Heart left ventricle (tissue), 16 donors: ENCODE results near the gene GRB2. TPM values are rescaled to one million over a fixed set of nuclear protein-coding genes. Genes with fewer than 3 reads are reported as not detected.

Source experiments
- ATAC-seq, 4 donors: fragments of 200-7000 bp; cut with Tn5 transposase; one replicate each; pipeline ENCODE4 v1.9.1; 2020 to 2022; ENCODE audit warnings: moderate library complexity in 4 of 4, mild to moderate bottlenecking in 3 of 4, moderate number of reproducible peaks in 1 of 4
- DNase-seq, 5 donors: peaks; one replicate each; pipeline ENCODE4 v3.0.0-alpha.2; 2020
- H3K27ac ChIP-seq, 12 donors: fragments of 200-600 bp; sonication (generic) in 4 of 12; one replicate each; pipeline versions ENCODE4 v1.5.0 to v1.8.0; 2016 to 2022; ENCODE audit warnings: mild to moderate bottlenecking in 2 of 12
- H3K27me3 ChIP-seq, 9 donors: fragments of 200-600 bp; sonication (generic) in 2 of 9; one replicate each; pipeline versions ENCODE4 v1.5.1 to v1.8.0; 2016 to 2022; ENCODE audit warnings: mild to moderate bottlenecking in 3 of 9
- H3K36me3 ChIP-seq, 9 donors: fragments of 200-600 bp; sonication (generic) in 2 of 9; one replicate each; pipeline versions ENCODE4 v1.5.0 to v1.8.0; 2018 to 2022; ENCODE audit warnings: mild to moderate bottlenecking in 2 of 9
- H3K4me1 ChIP-seq, 12 donors: fragments of 200-600 bp; sonication (generic) in 4 of 12; one replicate each; pipeline versions ENCODE4 v1.5.0 to v1.8.0; 2016 to 2022; ENCODE audit warnings: mild to moderate bottlenecking in 3 of 12
- H3K4me3 ChIP-seq, 12 donors: fragments of 200-600 bp; sonication (generic) in 4 of 12; one replicate each; pipeline versions ENCODE4 v1.5.0 to v1.8.0; 2017 to 2022; ENCODE audit warnings: mild to moderate bottlenecking in 9 of 12, moderate library complexity in 4 of 12
- H3K9me3 ChIP-seq, 12 donors: fragments of 200-600 bp; sonication (generic) in 4 of 12; one replicate each; pipeline versions ENCODE4 v1.5.0 to v1.8.0; 2016 to 2022; ENCODE audit warnings: mild to moderate bottlenecking in 1 of 12
- POLR2A ChIP-seq, 2 donors: fragments of 450-650 bp; IDR thresholded peaks; one replicate each; pipeline ENCODE4 v1.6.1; 2017; ENCODE audit warnings: antibody characterized with exemption in 2 of 2, mild to moderate bottlenecking in 2 of 2, moderate library complexity in 2 of 2
- WGBS, 4 donors: extraction: QIAGEN DNeasy Blood & Tissue Kit in 2 of 4; methylation state at CpG; one replicate each; pipeline versions ENCODE4 v1.1.5 to v1.1.7; 2013 to 2018; 5-methylcytosine and 5-hydroxymethylcytosine counted together
- intact Hi-C, 10 donors: fragments of 100-400 bp; cut with DNase I; formaldehyde crosslinking; loops; one replicate each; pipeline versions ENCODE4 v1.11.1 to v1.14.2; 2022
- polyA plus RNA-seq, 2 donors: library from polyadenylated mRNA; stranded (reverse); fragments of 200-250 nt; gene quantifications; one replicate each; pipeline ENCODE4 v1.2.3, GENCODE V29; 2013
- total RNA-seq, 9 donors: library from RNA; depleted of rRNA in 2 of 9; stranded (reverse); fragments of >200 nt in 2 of 9; fragmentation: NEBNext Ultra II Directional in 3 of 9; extraction: Animal tissue kit (Norgen Biotek cat#: 25700) in 3 of 9; gene quantifications; one replicate each; pipeline versions ENCODE4 v1.1.0 to v1.2.4, GENCODE V29; 2016 to 2023
- TF ChIP-seq, protein P1 (sequence below), 12 donors: fragments of 200-600 bp; sonication (generic) in 4 of 12; IDR thresholded peaks; one replicate each; pipeline versions ENCODE4 v1.5.0 to v1.8.0; 2018 to 2022; ENCODE audit warnings: antibody characterized with exemption in 12 of 12, mild to moderate bottlenecking in 5 of 12
- donor health status: ischemic (EF 13 %, LVEDD 7.1; RV severe dilation, severe dysfunction).
- donor health status: healthy with polysubstance abuse.
- donor health status: DM: no; HTN: yes; CAD: no.
- donor health status: DM: no; HTN: no; CAD: no.
- donor health status: ischemic (EF 25% LVEDD 6.9; RV normal size, moderate dysfunction).
- donor health status: ischemic (EF 25% LVEDD 5.7; RV mildly dilated, moderate dysfunction).
- donor health status: healthy.
- donor health status: DM: yes; HTN: yes; CAD: no.
- donor health status: ischemic (EF 35%, LVEDD 5.7; RV mildly dilated, moderate dysfunction).
- donor health status: nonischemic (EF 11% LVEDD 7.7; RV severe dilation, severe dysfunction).
- donor health status: DM: yes; HTN: yes; CAD: no.
- donor health status: PGD.
- donor health status: ischemic (EF 29% LVEDD 5.4; RV normal size, mild dysfunction).
- donor health status: nonischemic (EF 23%, LVEDD 6.1; RV moderate dilation, normal function).

Gene GRB2
- total and polyA plus RNA-seq, 11 donors = 24.5 to 145 (median 67.7) TPM

DNA sequence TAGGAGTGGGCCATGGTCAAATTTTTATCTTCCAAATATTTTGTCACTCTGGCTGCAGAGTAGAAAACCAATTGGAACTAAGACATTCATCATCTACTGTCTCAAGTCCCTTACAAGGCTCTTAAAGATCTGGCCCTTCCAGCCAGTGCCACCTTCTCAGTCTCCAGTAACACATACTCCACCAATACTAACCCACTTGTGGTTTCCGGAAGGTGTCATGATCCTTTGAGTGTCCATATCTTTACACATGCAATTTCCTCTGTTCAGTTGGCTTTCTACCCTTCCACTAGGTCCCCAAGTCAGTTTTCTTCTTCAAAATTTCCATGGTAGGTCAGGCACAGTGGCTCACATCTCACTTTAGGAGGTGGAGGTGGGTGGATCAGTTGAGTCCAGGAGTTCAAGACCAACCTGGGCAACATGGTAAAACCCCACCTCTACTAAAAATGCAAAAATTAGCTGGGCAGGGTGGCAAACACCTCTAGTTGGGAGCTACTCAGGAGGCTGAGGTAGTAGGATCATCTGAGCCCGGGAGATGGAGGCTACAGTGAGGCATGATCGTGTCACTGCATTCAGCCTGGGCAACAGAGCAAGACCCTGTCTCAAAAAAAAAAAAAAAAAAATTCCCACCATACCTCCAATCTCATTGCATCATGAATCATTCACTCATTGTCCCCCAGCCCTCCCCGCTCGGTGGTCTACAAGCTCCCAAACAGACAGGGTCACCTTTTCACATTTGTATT, 6.0 kb upstream of the GRB2 start:
- H3K9me3 ChIP-seq = no peaks in the 10 kb centered on the region
- DNase-seq (no peak), ATAC-seq (no peak)
- H3K4me3 ChIP-seq = no peak overlapping the region
- intact Hi-C loops = loop anchor here in 6 of 10 donors (2.0 to 10.0 kb wide), 5 partner anchors 89 to 297 kb away; partner anchors contain the start of gene MIF4GD (in 2 of the 6)
- H3K27ac ChIP-seq = no peak overlapping the region
- WGBS, 4 donors = 90 to 92% (median 91%) methylated on average over 5 of the region's 5 CpGs
- H3K4me1 ChIP-seq = peaks cover 0 to 17% (median 3%) of the 10 kb centered on the region in 12 donors
- no peaks in the 10 kb centered on the region for H3K27me3 ChIP-seq
- TF ChIP-seq, protein P1, sequence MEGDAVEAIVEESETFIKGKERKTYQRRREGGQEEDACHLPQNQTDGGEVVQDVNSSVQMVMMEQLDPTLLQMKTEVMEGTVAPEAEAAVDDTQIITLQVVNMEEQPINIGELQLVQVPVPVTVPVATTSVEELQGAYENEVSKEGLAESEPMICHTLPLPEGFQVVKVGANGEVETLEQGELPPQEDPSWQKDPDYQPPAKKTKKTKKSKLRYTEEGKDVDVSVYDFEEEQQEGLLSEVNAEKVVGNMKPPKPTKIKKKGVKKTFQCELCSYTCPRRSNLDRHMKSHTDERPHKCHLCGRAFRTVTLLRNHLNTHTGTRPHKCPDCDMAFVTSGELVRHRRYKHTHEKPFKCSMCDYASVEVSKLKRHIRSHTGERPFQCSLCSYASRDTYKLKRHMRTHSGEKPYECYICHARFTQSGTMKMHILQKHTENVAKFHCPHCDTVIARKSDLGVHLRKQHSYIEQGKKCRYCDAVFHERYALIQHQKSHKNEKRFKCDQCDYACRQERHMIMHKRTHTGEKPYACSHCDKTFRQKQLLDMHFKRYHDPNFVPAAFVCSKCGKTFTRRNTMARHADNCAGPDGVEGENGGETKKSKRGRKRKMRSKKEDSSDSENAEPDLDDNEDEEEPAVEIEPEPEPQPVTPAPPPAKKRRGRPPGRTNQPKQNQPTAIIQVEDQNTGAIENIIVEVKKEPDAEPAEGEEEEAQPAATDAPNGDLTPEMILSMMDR (IDR thresholded peaks at IDR 0.05) = no peak
- TF ChIP-seq POLR2A (IDR thresholded peaks at IDR 0.05) = no peak
- H3K36me3 ChIP-seq = no peaks in the 10 kb centered on the region

DNA sequence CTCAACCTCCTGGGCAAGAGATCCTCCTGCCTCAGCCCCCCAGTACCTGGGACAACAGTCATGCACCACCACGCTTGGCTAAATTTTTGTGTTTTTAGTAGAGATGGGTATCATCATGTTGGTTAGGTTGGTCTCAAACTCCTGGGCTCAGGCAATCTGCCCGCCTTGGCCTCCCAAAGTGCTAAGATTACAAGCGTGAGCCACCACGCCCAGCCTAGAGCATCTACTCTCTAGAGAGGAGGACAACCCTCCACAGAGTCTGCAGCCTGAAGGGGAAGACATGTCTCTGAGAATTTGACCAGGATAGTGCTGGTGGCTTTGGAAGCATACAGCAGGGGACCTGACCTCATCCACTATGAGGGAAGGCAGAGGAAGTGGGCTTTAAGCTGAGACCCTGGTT, 4.7 kb upstream of the GRB2 start:
- DNase-seq = no peak
- Histone ChIP-seq H3K27me3 (no peaks in the 10 kb centered on the region), H3K9me3 (no peaks in the 10 kb centered on the region), H3K27ac (no peak overlapping the region), H3K36me3 (no peaks in the 10 kb centered on the region), H3K4me3 (no peak overlapping the region), H3K4me1 (peaks cover 0 to 22% (median 7%) of the 10 kb centered on the region in 12 donors)
- ATAC-seq = no peak
- TF ChIP-seq POLR2A (IDR thresholded peaks at IDR 0.05) = no peak
- TF ChIP-seq, protein P1 (IDR thresholded peaks at IDR 0.05) = no peak
- 80 to 90% (median 86%) methylated on average over 4 of the region's 4 CpGs for WGBS, 4 donors
- intact Hi-C loops = loop anchor here in 3 of 10 donors (5.0 to 10.0 kb wide), 3 partner anchors 88 to 295 kb away; partner anchors contain the start of gene MIF4GD (in 1 of the 3)

DNA sequence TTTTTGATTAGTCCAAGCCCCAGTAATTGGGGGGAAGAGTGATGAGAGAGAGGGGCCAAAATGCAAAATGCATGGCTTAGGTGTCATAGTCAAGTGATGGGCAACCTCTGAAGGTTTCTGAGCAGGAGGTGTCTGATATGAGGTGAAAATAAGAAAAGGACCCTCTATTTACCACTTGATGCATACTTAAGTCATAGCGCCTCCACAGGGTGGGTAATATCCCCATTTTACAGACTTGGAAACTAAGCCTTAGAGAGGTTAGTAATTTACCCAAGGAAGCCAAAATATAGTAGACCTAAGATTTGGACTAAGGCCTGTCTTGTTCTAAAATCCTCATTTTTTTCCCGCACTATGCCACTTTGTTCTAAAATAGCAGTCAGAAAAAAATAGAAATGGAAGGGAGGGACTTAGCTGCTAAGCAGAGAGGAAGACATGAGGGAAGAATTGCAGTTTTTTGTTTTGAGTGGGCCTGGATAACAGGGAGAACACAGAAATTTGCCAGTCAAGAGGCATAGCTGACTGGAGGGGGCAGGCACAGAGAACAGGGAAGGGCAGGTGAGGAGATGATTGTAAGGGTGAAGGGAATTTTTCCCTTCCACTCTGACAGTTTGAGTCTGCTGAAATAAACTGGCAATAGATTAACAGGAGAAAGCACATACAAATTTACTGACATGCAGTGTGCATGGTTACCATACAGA, 2.3 kb upstream of the GRB2 start:
- H3K36me3 ChIP-seq = no peaks in the 10 kb centered on the region
- TF ChIP-seq, protein P1 (IDR thresholded peaks at IDR 0.05) = no peak
- TF ChIP-seq POLR2A (IDR thresholded peaks at IDR 0.05) = no peak
- ATAC-seq (no peak), DNase-seq (no peak)
- no peak overlapping the region for H3K27ac ChIP-seq
- H3K4me1 ChIP-seq = peaks cover 2 to 33% (median 16%) of the 10 kb centered on the region in 12 donors
- no peak overlapping the region for H3K4me3 ChIP-seq
- intact Hi-C loops = loop anchor here in 2 of 10 donors (5.0 to 10.0 kb wide), 2 partner anchors 123 to 296 kb away; partner anchors contain the start of gene SLC25A19 (in 1 of the 2)
- H3K27me3 ChIP-seq = no peaks in the 10 kb centered on the region
- 84 to 90% (median 86%) methylated on average over 2 of the region's 2 CpGs for WGBS, 4 donors
- H3K9me3 ChIP-seq = no peaks in the 10 kb centered on the region

DNA sequence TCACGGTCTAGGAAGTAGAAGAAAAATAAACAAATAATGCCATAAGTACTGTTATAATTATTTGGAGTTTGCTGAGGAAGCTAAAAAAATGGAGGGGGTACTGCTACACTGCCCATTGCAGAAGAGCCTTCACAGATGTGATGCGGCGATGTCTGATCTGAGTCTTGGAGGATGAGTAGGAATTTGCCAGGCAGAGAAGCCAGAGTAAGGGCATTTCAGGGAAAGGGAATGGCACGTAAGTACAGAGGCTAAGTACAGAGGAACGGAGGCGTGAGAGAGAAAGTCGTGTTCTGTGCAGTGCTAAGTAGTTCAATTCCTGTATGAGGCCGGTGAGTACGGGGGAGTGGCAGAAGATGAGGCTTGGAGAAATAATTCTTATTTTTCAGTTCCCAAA, 741 bp upstream of the GRB2 start:
- WGBS, 4 donors = 6 to 10% (median 7%) methylated on average over 9 of the region's 9 CpGs
- H3K27ac ChIP-seq = peak overlapping the region in 10 of 12 donors; percentile 11 to 99 (median 92)
- no peaks in the 10 kb centered on the region for H3K36me3 ChIP-seq
- ATAC-seq (peak in 1 of 4 donors; percentile 2), DNase-seq (no peak)
- TF ChIP-seq POLR2A (IDR thresholded peaks at IDR 0.05) = no peak
- TF ChIP-seq, protein P1 (IDR thresholded peaks at IDR 0.05) = no peak
- intact Hi-C loops = loop anchor here in 2 of 10 donors (5.0 to 10.0 kb wide), 2 partner anchors 121 to 294 kb away; partner anchors contain the start of gene SLC25A19 (in 1 of the 2)
- peaks cover 2 to 41% (median 25%) of the 10 kb centered on the region in 12 donors for H3K4me1 ChIP-seq
- no peaks in the 10 kb centered on the region for H3K9me3 ChIP-seq
- H3K4me3 ChIP-seq = peak overlapping the region; percentile 67 to 100 (median 96)
- no peaks in the 10 kb centered on the region for H3K27me3 ChIP-seq
